Keratinocyte (primary cell): Measurements from ENCODE around the gene OR2J1. TPM values are rescaled to one million over a fixed set of nuclear protein-coding genes. Genes with fewer than 3 reads are reported as not detected.

Experiments used
- DNase-seq: peaks from one replicate; pipeline ENCODE4 v3.0.0-alpha.2; 2011; ENCODE audit warnings: low read depth, missing footprints, low spot score
- FAIRE-seq: peaks from 2 replicates; lab custom pipeline; 2011; peaks lifted over from hg19 to GRCh38; lab: Jason Lieb, UNC
- H2AFZ ChIP-seq: 2 replicates; pipeline ENCODE4 v1.6.0; 2012; ENCODE audit warnings: low read length, control low read depth, inconsistent platforms; ENCODE audit not compliant: control insufficient read depth
- H3K27ac ChIP-seq: 2 replicates; pipeline ENCODE4 v1.5.1; 2011; ENCODE audit warnings: low read length; ENCODE audit not compliant: control insufficient read depth, insufficient read depth
- H3K27me3 ChIP-seq: 3 replicates; pipeline ENCODE4 v1.6.0; 2011; ENCODE audit warnings: low read length; ENCODE audit not compliant: control insufficient read depth, insufficient read depth; ENCODE audit errors: extremely low read depth
- H3K36me3 ChIP-seq, 2 experiments: 2 replicates in 1 of 2; 3 replicates in 1 of 2; pipeline ENCODE4 v1.5.1; 2011; ENCODE audit warnings: low read length in 2 of 2, mild to moderate bottlenecking in 1 of 2; ENCODE audit not compliant: control insufficient read depth in 2 of 2, insufficient read depth in 2 of 2; ENCODE audit errors: extremely low read depth in 1 of 2
- H3K4me1 ChIP-seq: 3 replicates; pipeline ENCODE4 v1.5.1; 2011; ENCODE audit warnings: low read length; ENCODE audit not compliant: control insufficient read depth, insufficient read depth; ENCODE audit errors: extremely low read depth
- H3K4me2 ChIP-seq: 3 replicates; pipeline ENCODE4 v1.6.0; 2011; ENCODE audit warnings: low read depth, low read length; ENCODE audit not compliant: control insufficient read depth, insufficient read depth; ENCODE audit errors: extremely low read depth
- H3K4me3 ChIP-seq, 3 experiments: fragments of 200-600 bp in 1 of 3; sonication (generic) in 1 of 3; 2 replicates in 2 of 3; 3 replicates in 1 of 3; pipeline ENCODE4 v1.5.1; 2011 to 2016; ENCODE audit warnings: low read length in 3 of 3, mild to moderate bottlenecking in 3 of 3, control low read depth in 2 of 3, inconsistent platforms in 1 of 3, low read depth in 1 of 3, mixed read lengths in 1 of 3, mixed run types in 1 of 3, moderate library complexity in 1 of 3; ENCODE audit not compliant: control insufficient read depth in 2 of 3, insufficient read depth in 2 of 3; ENCODE audit errors: extremely low read depth in 1 of 3
- H3K79me2 ChIP-seq: 2 replicates; pipeline ENCODE4 v1.6.0; 2012; ENCODE audit warnings: low read length; ENCODE audit not compliant: control insufficient read depth, insufficient read depth
- H3K9ac ChIP-seq: 3 replicates; pipeline ENCODE4 v1.6.0; 2011; ENCODE audit warnings: low read length; ENCODE audit not compliant: control insufficient read depth, insufficient read depth; ENCODE audit errors: extremely low read depth
- H3K9me1 ChIP-seq: 3 replicates; pipeline ENCODE4 v1.6.0; 2011; ENCODE audit warnings: low read length; ENCODE audit not compliant: control insufficient read depth, insufficient read depth; ENCODE audit errors: extremely low read depth
- H3K9me3 ChIP-seq: 2 replicates; pipeline ENCODE4 v1.5.1; 2012; ENCODE audit warnings: low read depth, low read length; ENCODE audit not compliant: control insufficient read depth
- H4K20me1 ChIP-seq: 3 replicates; pipeline ENCODE4 v1.6.0; 2011; ENCODE audit warnings: low read length; ENCODE audit not compliant: control insufficient read depth, insufficient read depth; ENCODE audit errors: extremely low read depth
- CTCF ChIP-seq, 3 experiments: IDR thresholded peaks in 1 of 3; conservative IDR thresholded peaks in 1 of 3; optimal IDR thresholded peaks in 1 of 3; 2 replicates in 2 of 3; 3 replicates in 1 of 3; pipeline versions ENCODE3 to v1.5.1; 2011; ENCODE audit warnings: low read length in 3 of 3, mild to moderate bottlenecking in 3 of 3, moderate library complexity in 2 of 3, control low read depth in 1 of 3, inconsistent platforms in 1 of 3; ENCODE audit not compliant: insufficient read depth in 2 of 3; ENCODE audit errors: extremely low read depth in 1 of 3
- EZH2 ChIP-seq: IDR thresholded peaks from one replicate; pipeline ENCODE4 v1.6.1; 2012; ENCODE audit warnings: inconsistent platforms, mild to moderate bottlenecking, low read length, moderate library complexity
- dilution Hi-C: fragments of 300-500 bp; cut with MboI; formaldehyde crosslinking; loops from one replicate; pipeline ENCODE4 v1.7.0; 2020; ENCODE audit warnings: low sequenced_read_pairs; ENCODE audit not compliant: extremely low pct_ligation_motif_present
- polyA plus RNA-seq, 5 experiments: library from polyadenylated mRNA; depleted of rRNA in 3 of 5; stranded (reverse) in 3 of 5; stranded (forward) in 1 of 5; unstranded in 1 of 5; fragments of >200 nt; gene quantifications; 1 replicate in 1 of 5; 2 replicates in 3 of 5; 3 replicates in 1 of 5; pipeline versions ENCODE4 v1.2.1 to v1.2.3, GENCODE V29; 2011 to 2012; ENCODE audit warnings: missing spikeins in 2 of 5, low read depth in 1 of 5, low replicate concordance in 1 of 5

Gene OR2J1
- polyA plus RNA-seq, 1 donor (not counting 4 experiments of a cell fraction or from before 2014, with no cell fraction given) = not detected

- Histone ChIP-seq H3K4me3 (no peak overlapping the region), H3K79me2 (no peaks in the 10 kb centered on the region), H3K9me1 (no peaks in the 10 kb centered on the region), H3K9me3 (no peaks in the 10 kb centered on the region), H3K4me1 (no peaks in the 10 kb centered on the region), H3K27me3 (no peaks in the 10 kb centered on the region), H2AFZ (no peak overlapping the region), H3K9ac (no peak overlapping the region), H3K27ac (no peak overlapping the region), H3K4me2 (no peak overlapping the region), H3K36me3 (no peaks in the 10 kb centered on the region), H4K20me1 (no peaks in the 10 kb centered on the region)
- TF ChIP-seq EZH2 (no peak), CTCF (optimal IDR thresholded peaks at IDR 0.05 in 1 of 3, IDR thresholded peaks at IDR 0.05 in 1 of 3, conservative IDR thresholded peaks at IDR 0.05 in 1 of 3; ENCODE audit: extremely low read depth in 1 of 3, insufficient read depth in 2 of 3, low read length in 3 of 3) (no peak)
- dilution Hi-C loops = no loop called here
- DNase-seq (no peak), FAIRE-seq (no peak)
These were observed 31.4 kb downstream of the OR2J1 start for GRCh38 chr6:29130644-29131043.

- Histone ChIP-seq H3K27ac (no peak overlapping the region), H3K9me3 (no peaks in the 10 kb centered on the region), H3K27me3 (no peaks in the 10 kb centered on the region), H3K79me2 (no peaks in the 10 kb centered on the region), H2AFZ (no peak overlapping the region), H3K9ac (no peak overlapping the region), H3K4me2 (no peak overlapping the region), H3K4me1 (no peaks in the 10 kb centered on the region), H4K20me1 (no peaks in the 10 kb centered on the region), H3K4me3 (no peak overlapping the region), H3K9me1 (no peaks in the 10 kb centered on the region), H3K36me3 (no peaks in the 10 kb centered on the region)
- FAIRE-seq (no peak), DNase-seq (no peak)
- TF ChIP-seq EZH2 (no peak), CTCF (optimal IDR thresholded peaks at IDR 0.05 in 1 of 3, IDR thresholded peaks at IDR 0.05 in 1 of 3, conservative IDR thresholded peaks at IDR 0.05 in 1 of 3; ENCODE audit: extremely low read depth in 1 of 3, insufficient read depth in 2 of 3, low read length in 3 of 3) (no peak)
- dilution Hi-C loops = no loop called here
These were observed 32.4 kb downstream of the OR2J1 start for GRCh38 chr6:29131691-29132090.
